DND-41 (cell line): Measurements from ENCODE around the gene EDN2.

Experiments
- EZH2 ChIP-seq: IDR thresholded peaks from 3 replicates; pipeline ENCODE4 v1.6.1; 2012; ENCODE audit warnings: borderline replicate concordance, low read depth, mild to moderate bottlenecking, moderate library complexity, low read length, inconsistent platforms; ENCODE audit not compliant: severe bottlenecking
- TF ChIP-seq, protein P1 (sequence below): IDR thresholded peaks from 2 replicates; pipeline ENCODE4 v1.5.1; 2012; ENCODE audit warnings: borderline replicate concordance, low read length, moderate library complexity, mild to moderate bottlenecking; ENCODE audit not compliant: poor library complexity, severe bottlenecking; ENCODE audit errors: extremely low read depth

DNA sequence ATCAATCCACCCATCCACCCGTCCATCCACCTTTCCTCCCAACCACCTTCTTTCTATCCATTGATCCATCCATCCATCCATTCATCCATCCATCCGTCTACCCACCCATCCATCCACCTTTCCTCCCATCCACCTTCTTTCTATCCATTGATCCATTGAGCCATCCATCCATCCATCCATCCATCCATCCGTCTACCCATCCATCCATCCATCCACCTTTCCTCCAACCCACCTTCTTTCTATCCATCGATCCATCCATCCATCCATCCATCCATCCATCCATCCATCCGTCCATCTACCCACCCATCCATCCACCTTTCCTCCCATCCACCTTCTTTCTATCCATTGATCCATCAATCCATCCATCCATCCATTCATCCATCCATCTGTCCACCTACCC is 5.1 kb upstream of the EDN2 start:
- TF ChIP-seq, protein P1, sequence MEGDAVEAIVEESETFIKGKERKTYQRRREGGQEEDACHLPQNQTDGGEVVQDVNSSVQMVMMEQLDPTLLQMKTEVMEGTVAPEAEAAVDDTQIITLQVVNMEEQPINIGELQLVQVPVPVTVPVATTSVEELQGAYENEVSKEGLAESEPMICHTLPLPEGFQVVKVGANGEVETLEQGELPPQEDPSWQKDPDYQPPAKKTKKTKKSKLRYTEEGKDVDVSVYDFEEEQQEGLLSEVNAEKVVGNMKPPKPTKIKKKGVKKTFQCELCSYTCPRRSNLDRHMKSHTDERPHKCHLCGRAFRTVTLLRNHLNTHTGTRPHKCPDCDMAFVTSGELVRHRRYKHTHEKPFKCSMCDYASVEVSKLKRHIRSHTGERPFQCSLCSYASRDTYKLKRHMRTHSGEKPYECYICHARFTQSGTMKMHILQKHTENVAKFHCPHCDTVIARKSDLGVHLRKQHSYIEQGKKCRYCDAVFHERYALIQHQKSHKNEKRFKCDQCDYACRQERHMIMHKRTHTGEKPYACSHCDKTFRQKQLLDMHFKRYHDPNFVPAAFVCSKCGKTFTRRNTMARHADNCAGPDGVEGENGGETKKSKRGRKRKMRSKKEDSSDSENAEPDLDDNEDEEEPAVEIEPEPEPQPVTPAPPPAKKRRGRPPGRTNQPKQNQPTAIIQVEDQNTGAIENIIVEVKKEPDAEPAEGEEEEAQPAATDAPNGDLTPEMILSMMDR: no peak
- TF ChIP-seq EZH2: no peak
